Vagina (tissue), 2 donors: ENCODE measurements around the gene NLGN1. TPM values are rescaled to one million over a fixed set of nuclear protein-coding genes. Genes with fewer than 3 reads are reported as not detected.

Source experiments
- DNase-seq, 2 donors: peaks; one replicate each; pipeline ENCODE4 v3.0.0-alpha.2; 2017; ENCODE audit errors: extremely low spot score in 2 of 2
- H3K27ac ChIP-seq: fragments of 200-600 bp; sonication (generic); one replicate; pipeline ENCODE4 v1.5.1; 2019
- H3K27me3 ChIP-seq: fragments of 200-600 bp; sonication (generic); one replicate; pipeline ENCODE4 v1.5.1; 2019
- H3K36me3 ChIP-seq, 2 donors: fragments of 200-600 bp; sonication (generic); one replicate each; pipeline ENCODE4 v1.5.1; 2017 to 2019
- H3K4me1 ChIP-seq: fragments of 200-600 bp; sonication (generic); one replicate; pipeline ENCODE4 v1.5.1; 2019
- H3K4me3 ChIP-seq, 2 donors: fragments of 200-600 bp; sonication (generic); 1 replicate in 1 of 2; 2 replicates in 1 of 2; pipeline ENCODE4 v1.5.1; 2016 to 2019
- H3K9me3 ChIP-seq: fragments of 200-600 bp; sonication (generic); one replicate; pipeline ENCODE4 v1.5.1; 2019
- CTCF ChIP-seq, 3 experiments: fragments of 450-650 bp in 2 of 3; fragments of 200-600 bp in 1 of 3; sonication (generic) in 1 of 3; IDR thresholded peaks; one replicate each; pipeline ENCODE4 v1.5.1; 2017 to 2019; ENCODE audit warnings: antibody characterized with exemption in 3 of 3, mild to moderate bottlenecking in 2 of 3, moderate library complexity in 2 of 3
- POLR2A ChIP-seq, 2 donors: fragments of 450-650 bp; IDR thresholded peaks; one replicate each; pipeline ENCODE4 v1.6.1; 2017; ENCODE audit warnings: antibody characterized with exemption in 2 of 2, mild to moderate bottlenecking in 2 of 2, moderate library complexity in 2 of 2
- POLR2AphosphoS5 ChIP-seq, 2 donors: sonication (generic); formaldehyde crosslinking; IDR thresholded peaks; one replicate each; pipeline ENCODE4 v1.9.0; 2017; ENCODE audit warnings: antibody characterized with exemption in 2 of 2, mild to moderate bottlenecking in 2 of 2, low read depth in 1 of 2; ENCODE audit not compliant: insufficient read depth in 1 of 2
- intact Hi-C: fragments of 100-400 bp; cut with DNase I; formaldehyde crosslinking; loops from one replicate; pipeline ENCODE4 v1.15.1; 2023
- total RNA-seq: library from RNA; depleted of rRNA; stranded (reverse); fragments of >200 nt; gene quantifications from one replicate; pipeline ENCODE4 v1.2.3, GENCODE V29; 2016

NLGN1 gene
- total RNA-seq, 1 donor from 2014 or later: 4.7 TPM

- intact Hi-C loops: no loop called here
- no peak for DNase-seq
- no peaks in the 10 kb centered on the region for H3K36me3 ChIP-seq
Measured at GRCh38 chr3:174061162-174061561, 663.6 kb downstream of the NLGN1 start.

GRCh38 chr3:174061731-174062130 lies 664.2 kb downstream of the NLGN1 start:
- no peaks in the 10 kb centered on the region for H3K36me3 ChIP-seq
- H3K4me3 ChIP-seq: no peak overlapping the region
- intact Hi-C loops: no loop called here
- no peak for DNase-seq
- H3K4me1 ChIP-seq: no peaks in the 10 kb centered on the region
- TF ChIP-seq POLR2A (IDR thresholded peaks at IDR 0.05) (no peak), POLR2AphosphoS5 (IDR thresholded peaks at IDR 0.05; ENCODE audit: insufficient read depth in 1 of 2, low read depth in 1 of 2) (no peak), CTCF (IDR thresholded peaks at IDR 0.05) (no peak)
- H3K27ac ChIP-seq: no peak overlapping the region
- no peaks in the 10 kb centered on the region for H3K27me3 ChIP-seq
- H3K9me3 ChIP-seq: no peaks in the 10 kb centered on the region

More at GRCh38 chr3:174061162-174061561, 663.6 kb downstream of the NLGN1 start:
- Histone ChIP-seq H3K9me3 (no peaks in the 10 kb centered on the region), H3K4me3 (no peak overlapping the region), H3K27me3 (no peaks in the 10 kb centered on the region), H3K4me1 (no peaks in the 10 kb centered on the region), H3K27ac (no peak overlapping the region)
- TF ChIP-seq CTCF (IDR thresholded peaks at IDR 0.05) (no peak), POLR2A (IDR thresholded peaks at IDR 0.05) (no peak), POLR2AphosphoS5 (IDR thresholded peaks at IDR 0.05; ENCODE audit: insufficient read depth in 1 of 2, low read depth in 1 of 2) (no peak)

GRCh38 chr3:174062923-174063322 lies 665.4 kb downstream of the NLGN1 start:
- TF ChIP-seq POLR2A (IDR thresholded peaks at IDR 0.05) (no peak), CTCF (IDR thresholded peaks at IDR 0.05) (no peak), POLR2AphosphoS5 (IDR thresholded peaks at IDR 0.05; ENCODE audit: insufficient read depth in 1 of 2, low read depth in 1 of 2) (no peak)
- no peak for DNase-seq
- Histone ChIP-seq H3K27ac (no peak overlapping the region), H3K27me3 (no peaks in the 10 kb centered on the region), H3K9me3 (no peaks in the 10 kb centered on the region), H3K4me3 (no peak overlapping the region), H3K36me3 (no peaks in the 10 kb centered on the region), H3K4me1 (no peaks in the 10 kb centered on the region)
- intact Hi-C loops: no loop called here

- no peak for TF ChIP-seq POLR2AphosphoS5 (IDR thresholded peaks at IDR 0.05; ENCODE audit: insufficient read depth in 1 of 2, low read depth in 1 of 2)
- no peak for TF ChIP-seq CTCF (IDR thresholded peaks at IDR 0.05)
- TF ChIP-seq POLR2A (IDR thresholded peaks at IDR 0.05): no peak
- Histone ChIP-seq H3K36me3 (no peaks in the 10 kb centered on the region), H3K27me3 (no peaks in the 10 kb centered on the region), H3K4me1 (no peaks in the 10 kb centered on the region), H3K4me3 (no peak overlapping the region), H3K27ac (no peak overlapping the region), H3K9me3 (no peaks in the 10 kb centered on the region)
- DNase-seq: no peak
- intact Hi-C loops: no loop called here
Measured at GRCh38 chr3:174068035-174068434, 670.5 kb downstream of the NLGN1 start.

- TF ChIP-seq POLR2AphosphoS5 (IDR thresholded peaks at IDR 0.05; ENCODE audit: insufficient read depth in 1 of 2, low read depth in 1 of 2) (no peak), CTCF (IDR thresholded peaks at IDR 0.05) (no peak), POLR2A (IDR thresholded peaks at IDR 0.05) (no peak)
- intact Hi-C loops: no loop called here
- Histone ChIP-seq H3K9me3 (no peaks in the 10 kb centered on the region), H3K27ac (no peak overlapping the region), H3K4me1 (no peaks in the 10 kb centered on the region), H3K27me3 (no peaks in the 10 kb centered on the region), H3K4me3 (no peak overlapping the region), H3K36me3 (no peaks in the 10 kb centered on the region)
- DNase-seq: no peak
Measured at GRCh38 chr3:174072675-174073074, 675.1 kb downstream of the NLGN1 start.
